NCI-H774 (cell line): ENCODE results near the gene IMPA2.
A peak's percentile ranks its signal among the peaks of the same experiment; 100 is the strongest.
"Not testable (repeated sequence)": the region's sequence is repeated elsewhere in the genome, so short reads cannot be mapped to it uniquely, and the experiment has no call there.

Source experiments
- DNase-seq: peaks from one replicate; lab custom pipeline; 2025; lab: John Stamatoyannopoulos, UW

The IMPA2 gene

GRCh38 chr18:11981192-11981542 lies at the start of gene IMPA2:
TSS of gene IMPA2 (plus strand) at chr18:11981507. CDS start at chr18:11981670, 163 bp downstream.
- no peak for DNase-seq

- DNase-seq: no peak
Measured at GRCh38 chr18:11932393-11932792, 48.9 kb upstream of the IMPA2 start.

- DNase-seq: peak; percentile 42
Measured at GRCh38 chr18:11937874-11938478, 43.3 kb upstream of the IMPA2 start.

- DNase-seq: no peak
Measured at GRCh38 chr18:11940956-11941355, 40.4 kb upstream of the IMPA2 start.

GRCh38 chr18:11943551-11943950 lies 37.8 kb upstream of the IMPA2 start:
- DNase-seq: no peak

- DNase-seq: no peak
Measured at GRCh38 chr18:11944252-11944651, 37.1 kb upstream of the IMPA2 start.

- DNase-seq: no peak
Measured at GRCh38 chr18:11944786-11945185, 36.5 kb upstream of the IMPA2 start.

GRCh38 chr18:11945834-11946659 lies 35.3 kb upstream of the IMPA2 start:
- not testable (repeated sequence) for DNase-seq

- DNase-seq: no peak
Measured at GRCh38 chr18:11946756-11947155, 34.6 kb upstream of the IMPA2 start.

GRCh38 chr18:11947214-11948191 lies 33.8 kb upstream of the IMPA2 start:
- no peak for DNase-seq

GRCh38 chr18:11948852-11949523 lies 32.3 kb upstream of the IMPA2 start:
- DNase-seq: no peak

GRCh38 chr18:11950824-11951223 lies 30.5 kb upstream of the IMPA2 start:
- peak; percentile 14 for DNase-seq

GRCh38 chr18:11951390-11951851 lies 29.9 kb upstream of the IMPA2 start:
- no peak for DNase-seq

GRCh38 chr18:11953113-11953512 lies 28.2 kb upstream of the IMPA2 start:
- DNase-seq: no peak

- DNase-seq: peak; percentile 10
Measured at GRCh38 chr18:11955239-11956029, 25.9 kb upstream of the IMPA2 start.

GRCh38 chr18:11956371-11957308 lies 24.7 kb upstream of the IMPA2 start:
- no peak for DNase-seq

GRCh38 chr18:11957636-11958035 lies 23.7 kb upstream of the IMPA2 start:
- DNase-seq: no peak

GRCh38 chr18:11959651-11960050 lies 21.7 kb upstream of the IMPA2 start:
- not testable (repeated sequence) for DNase-seq

GRCh38 chr18:11960743-11961380 lies 20.4 kb upstream of the IMPA2 start:
- DNase-seq: no peak
